Loucy (cell line): ENCODE data around the gene CDK11B.

Source experiments
- EZH2phosphoT487 ChIP-seq: fragments of 200-600 bp; IDR thresholded peaks from 2 replicates; pipeline ENCODE4 v1.6.1; 2018; ENCODE audit warnings: antibody characterized with exemption, mild to moderate bottlenecking, moderate library complexity, borderline replicate concordance
- TF ChIP-seq, protein P1 (sequence below): fragments of 200-600 bp; sonication (generic); conservative IDR thresholded peaks from 2 replicates; pipeline ENCODE4 v1.5.1; 2014; ENCODE audit warnings: mild to moderate bottlenecking, antibody characterized with exemption, low read length

DNA sequence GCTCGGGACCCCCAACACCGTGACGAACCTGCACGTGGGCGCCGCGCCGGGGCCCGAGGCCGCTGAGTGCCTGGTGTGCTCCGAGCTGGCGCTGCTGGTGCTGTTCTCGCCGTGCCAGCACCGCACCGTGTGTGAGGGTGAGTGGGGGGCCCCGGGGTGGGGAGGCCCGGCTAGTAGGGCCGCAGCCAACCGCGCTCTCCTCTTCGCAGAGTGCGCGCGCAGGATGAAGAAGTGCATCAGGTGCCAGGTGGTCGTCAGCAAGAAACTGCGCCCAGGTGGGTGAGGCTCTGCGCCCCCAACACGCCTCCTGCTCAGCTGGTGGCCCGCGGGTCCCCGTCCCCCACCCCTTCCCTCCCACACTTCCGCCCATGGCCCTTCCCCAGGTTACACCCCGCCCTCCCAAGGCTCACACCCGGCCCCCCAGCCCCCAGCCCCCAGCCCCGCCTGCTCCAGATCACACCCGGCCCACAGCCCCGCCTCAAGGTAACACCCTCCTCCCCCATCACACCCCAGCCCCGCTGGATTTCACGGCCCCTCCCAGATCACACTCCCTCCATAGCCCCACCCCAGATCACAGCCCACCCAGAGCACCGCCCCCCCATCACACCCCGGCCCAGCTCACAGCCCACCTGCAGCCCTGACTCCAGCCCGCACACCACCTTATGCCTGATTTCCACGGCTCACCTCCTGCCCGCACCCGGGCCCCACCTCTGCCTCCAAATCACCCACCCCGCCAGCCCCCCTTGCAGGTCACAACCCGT, 29.2 kb downstream of the CDK11B start:
- TF ChIP-seq, protein P1, sequence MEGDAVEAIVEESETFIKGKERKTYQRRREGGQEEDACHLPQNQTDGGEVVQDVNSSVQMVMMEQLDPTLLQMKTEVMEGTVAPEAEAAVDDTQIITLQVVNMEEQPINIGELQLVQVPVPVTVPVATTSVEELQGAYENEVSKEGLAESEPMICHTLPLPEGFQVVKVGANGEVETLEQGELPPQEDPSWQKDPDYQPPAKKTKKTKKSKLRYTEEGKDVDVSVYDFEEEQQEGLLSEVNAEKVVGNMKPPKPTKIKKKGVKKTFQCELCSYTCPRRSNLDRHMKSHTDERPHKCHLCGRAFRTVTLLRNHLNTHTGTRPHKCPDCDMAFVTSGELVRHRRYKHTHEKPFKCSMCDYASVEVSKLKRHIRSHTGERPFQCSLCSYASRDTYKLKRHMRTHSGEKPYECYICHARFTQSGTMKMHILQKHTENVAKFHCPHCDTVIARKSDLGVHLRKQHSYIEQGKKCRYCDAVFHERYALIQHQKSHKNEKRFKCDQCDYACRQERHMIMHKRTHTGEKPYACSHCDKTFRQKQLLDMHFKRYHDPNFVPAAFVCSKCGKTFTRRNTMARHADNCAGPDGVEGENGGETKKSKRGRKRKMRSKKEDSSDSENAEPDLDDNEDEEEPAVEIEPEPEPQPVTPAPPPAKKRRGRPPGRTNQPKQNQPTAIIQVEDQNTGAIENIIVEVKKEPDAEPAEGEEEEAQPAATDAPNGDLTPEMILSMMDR, result no peak
- no peak for TF ChIP-seq EZH2phosphoT487
